Loucy (cell line): Measurements from ENCODE around the gene ALDH4A1.
"Not testable (repeated sequence)": the region's sequence is repeated elsewhere in the genome, so short reads cannot be mapped to it uniquely, and the experiment has no call there.

Source experiments
- H2AFZ ChIP-seq: fragments of 200-600 bp; sonication (generic); 2 replicates; pipeline ENCODE4 v1.6.0; 2016; ENCODE audit warnings: antibody characterized with exemption, mild to moderate bottlenecking, low read length, moderate library complexity
- H3F3A ChIP-seq: fragments of 200-600 bp; 2 replicates; pipeline ENCODE4 v1.6.0; 2016; ENCODE audit warnings: antibody characterized with exemption, low read depth, mild to moderate bottlenecking
- H3K27me3 ChIP-seq: fragments of 200-600 bp; sonication (generic); 2 replicates; pipeline ENCODE4 v1.6.1; 2014; ENCODE audit warnings: low read length, mild to moderate bottlenecking; ENCODE audit not compliant: insufficient read depth, poor library complexity, severe bottlenecking
- H3K36me3 ChIP-seq: fragments of 200-600 bp; sonication (generic); 2 replicates; pipeline ENCODE4 v1.6.1; 2016; ENCODE audit warnings: low read length; ENCODE audit not compliant: insufficient read depth
- H3K4me1 ChIP-seq: fragments of 200-600 bp; sonication (generic); 2 replicates; pipeline ENCODE4 v1.5.1; 2014; ENCODE audit warnings: low read length, mild to moderate bottlenecking; ENCODE audit not compliant: insufficient read depth, poor library complexity, severe bottlenecking
- H3K4me2 ChIP-seq: fragments of 200-600 bp; sonication (generic); 2 replicates; pipeline ENCODE4 v1.6.0; 2014; ENCODE audit warnings: antibody characterized with exemption, low read length, low read depth, mild to moderate bottlenecking; ENCODE audit not compliant: poor library complexity, severe bottlenecking
- H3K4me3 ChIP-seq: fragments of 200-600 bp; sonication (generic); 2 replicates; pipeline ENCODE4 v1.5.1; 2014; ENCODE audit warnings: low read length, mild to moderate bottlenecking, mixed read lengths; ENCODE audit not compliant: poor library complexity, severe bottlenecking
- H3K79me2 ChIP-seq: fragments of 200-600 bp; sonication (generic); 2 replicates; pipeline ENCODE4 v1.6.1; 2014; ENCODE audit warnings: low read length; ENCODE audit not compliant: insufficient read depth
- H3K9ac ChIP-seq: fragments of 200-600 bp; sonication (generic); 2 replicates; pipeline ENCODE4 v1.6.0; 2014; ENCODE audit warnings: mild to moderate bottlenecking, low read depth, low read length, moderate library complexity; ENCODE audit not compliant: poor library complexity, severe bottlenecking
- H3K9me2 ChIP-seq: fragments of 200-600 bp; sonication (generic); replicated peaks from 2 replicates; pipeline ENCODE4 v1.6.1; 2016; ENCODE audit warnings: low read depth, low read length, mixed read lengths
- H3K9me3 ChIP-seq: fragments of 200-600 bp; sonication (generic); 2 replicates; pipeline ENCODE4 v1.6.1; 2014; ENCODE audit warnings: mild to moderate bottlenecking, antibody characterized with exemption, low read length, low read depth; ENCODE audit not compliant: insufficient read depth
- H4K20me1 ChIP-seq: fragments of 200-600 bp; sonication (generic); 2 replicates; pipeline ENCODE4 v1.6.0; 2014; ENCODE audit warnings: antibody characterized with exemption, low read length, mild to moderate bottlenecking; ENCODE audit not compliant: insufficient read depth, poor library complexity, severe bottlenecking
- CTCF ChIP-seq: fragments of 200-600 bp; sonication (generic); conservative IDR thresholded peaks from 2 replicates; pipeline ENCODE4 v1.5.1; 2014; ENCODE audit warnings: mild to moderate bottlenecking, antibody characterized with exemption, low read length
- EZH2phosphoT487 ChIP-seq: fragments of 200-600 bp; IDR thresholded peaks from 2 replicates; pipeline ENCODE4 v1.6.1; 2018; ENCODE audit warnings: antibody characterized with exemption, mild to moderate bottlenecking, moderate library complexity, borderline replicate concordance

Gene ALDH4A1

GRCh38 chr1:18872071-18872611 is 30.2 kb downstream of the ALDH4A1 start:
- no peak overlapping the region for H3K4me2 ChIP-seq

GRCh38 chr1:18871401-18872070 is 30.8 kb downstream of the ALDH4A1 start:
- TF ChIP-seq EZH2phosphoT487 (no peak), CTCF (no peak)
- Histone ChIP-seq H3K9ac (no peak overlapping the region), H3K9me3 (no peaks in the 10 kb centered on the region), H3K36me3 (no peaks in the 10 kb centered on the region), H3K4me2 (no peak overlapping the region), H2AFZ (no peak overlapping the region), H4K20me1 (no peaks in the 10 kb centered on the region), H3K79me2 (no peaks in the 10 kb centered on the region), H3K27me3 (no peaks in the 10 kb centered on the region), H3K4me1 (no peaks in the 10 kb centered on the region), H3F3A (no peaks in the 10 kb centered on the region), H3K4me3 (no peak overlapping the region), H3K9me2 (no peaks in the 10 kb centered on the region)

More at GRCh38 chr1:18872071-18872611, 30.2 kb downstream of the ALDH4A1 start:
- no peak for TF ChIP-seq EZH2phosphoT487
- TF ChIP-seq CTCF, result no peak
- no peaks in the 10 kb centered on the region for H3K4me1 ChIP-seq
- no peaks in the 10 kb centered on the region for H4K20me1 ChIP-seq
- H3K9me2 ChIP-seq, result no peaks in the 10 kb centered on the region
- H3K27me3 ChIP-seq, result no peaks in the 10 kb centered on the region
- no peak overlapping the region for H2AFZ ChIP-seq
- no peaks in the 10 kb centered on the region for H3K36me3 ChIP-seq
- no peak overlapping the region for H3K4me3 ChIP-seq
- H3K79me2 ChIP-seq, result no peaks in the 10 kb centered on the region
- H3F3A ChIP-seq, result no peaks in the 10 kb centered on the region
- no peaks in the 10 kb centered on the region for H3K9me3 ChIP-seq
- H3K9ac ChIP-seq, result no peak overlapping the region

GRCh38 chr1:18870957-18871356 is 31.4 kb downstream of the ALDH4A1 start:
- no peak overlapping the region for H3K4me3 ChIP-seq
- H4K20me1 ChIP-seq, result no peaks in the 10 kb centered on the region
- no peak overlapping the region for H2AFZ ChIP-seq
- H3K9me3 ChIP-seq, result no peaks in the 10 kb centered on the region
- no peaks in the 10 kb centered on the region for H3K9me2 ChIP-seq
- H3K9ac ChIP-seq, result no peak overlapping the region
- TF ChIP-seq EZH2phosphoT487 (no peak), CTCF (no peak)
- H3K4me2 ChIP-seq, result no peak overlapping the region
- no peaks in the 10 kb centered on the region for H3K36me3 ChIP-seq
- H3K4me1 ChIP-seq, result no peaks in the 10 kb centered on the region
- H3K27me3 ChIP-seq, result no peaks in the 10 kb centered on the region
- no peaks in the 10 kb centered on the region for H3F3A ChIP-seq
- H3K79me2 ChIP-seq, result no peaks in the 10 kb centered on the region

GRCh38 chr1:18870595-18870865 is 31.8 kb downstream of the ALDH4A1 start:
- H3K9ac ChIP-seq, H3K36me3 ChIP-seq, H3K4me3 ChIP-seq, H3K9me2 ChIP-seq, H2AFZ ChIP-seq, H4K20me1 ChIP-seq, H3K9me3 ChIP-seq, H3K27me3 ChIP-seq, H3F3A ChIP-seq, H3K79me2 ChIP-seq, H3K4me2 ChIP-seq, H3K4me1 ChIP-seq: not testable (repeated sequence)
